SK-N-SH treated with all-trans-retinoic acid at 6 μM for 48 hours (cell line): ENCODE data around the gene SLC6A15.

ENCODE experiments used
- ATAC-seq: fragments of 200-7000 bp; cut with Tn5 transposase; 3 replicates; pipeline ENCODE4 v1.9.1; 2020; ENCODE audit warnings: mild to moderate bottlenecking, moderate library complexity
- ARNTL ChIP-seq: fragments of 450-650 bp; formaldehyde crosslinking; IDR thresholded peaks from 2 replicates; pipeline ENCODE4 v1.5.0; 2020; ENCODE audit warnings: low read depth, mild to moderate bottlenecking, moderate library complexity, borderline replicate concordance
- BACH2 ChIP-seq: fragments of 250-450 bp; sonication (Bioruptor Pico); IDR thresholded peaks from 2 replicates; pipeline ENCODE4 v1.9.0; 2021; ENCODE audit warnings: mild to moderate bottlenecking, borderline replicate concordance
- CSDC2 ChIP-seq: fragments of 250-450 bp; sonication (Bioruptor Pico); IDR thresholded peaks from 2 replicates; pipeline ENCODE4 v1.5.0; 2020; ENCODE audit warnings: mild to moderate bottlenecking, moderate library complexity
- CSRNP3 ChIP-seq: fragments of 250-450 bp; sonication (Bioruptor Pico); IDR thresholded peaks from 2 replicates; pipeline ENCODE4 v1.5.1; 2021; ENCODE audit warnings: mild to moderate bottlenecking, moderate library complexity
- ESRRG ChIP-seq: fragments of 250-450 bp; sonication (Bioruptor Pico); IDR thresholded peaks from 2 replicates; pipeline ENCODE4 v1.6.1; 2021; ENCODE audit warnings: mild to moderate bottlenecking
- GLIS3 ChIP-seq: fragments of 250-450 bp; sonication (Bioruptor Pico); IDR thresholded peaks from 2 replicates; pipeline ENCODE4 v1.5.0; 2020; ENCODE audit warnings: mild to moderate bottlenecking, moderate library complexity
- ISL1 ChIP-seq: fragments of 250-450 bp; sonication (Bioruptor Pico); IDR thresholded peaks from 2 replicates; pipeline ENCODE4 v2.1.2; 2022; ENCODE audit warnings: mild to moderate bottlenecking, moderate library complexity
- OSR1 ChIP-seq: fragments of 250-450 bp; sonication (Bioruptor Pico); IDR thresholded peaks from 2 replicates; pipeline ENCODE4 v1.8.0; 2022; ENCODE audit warnings: moderate library complexity, mild to moderate bottlenecking, inconsistent platforms
- PATZ1 ChIP-seq: fragments of 250-450 bp; sonication (Bioruptor Pico); IDR thresholded peaks from 2 replicates; pipeline ENCODE4 v1.8.0; 2020; ENCODE audit warnings: mild to moderate bottlenecking, moderate library complexity, borderline replicate concordance
- PPARA ChIP-seq: fragments of 250-450 bp; sonication (Bioruptor Pico); IDR thresholded peaks from 2 replicates; pipeline ENCODE4 v1.5.0; 2020; ENCODE audit warnings: mild to moderate bottlenecking, borderline replicate concordance
- RARB ChIP-seq: fragments of 250-450 bp; sonication (Bioruptor Pico); IDR thresholded peaks from 2 replicates; pipeline ENCODE4 v1.8.0; 2021; ENCODE audit warnings: mild to moderate bottlenecking, moderate library complexity
- SNAI2 ChIP-seq: fragments of 250-450 bp; sonication (Bioruptor Pico); IDR thresholded peaks from 2 replicates; pipeline ENCODE4 v1.5.0; 2020; ENCODE audit warnings: mild to moderate bottlenecking, moderate library complexity
- TCF4 ChIP-seq: fragments of 250-450 bp; sonication (Bioruptor Pico); IDR thresholded peaks from 2 replicates; pipeline ENCODE4 v1.8.0; 2021; ENCODE audit warnings: mild to moderate bottlenecking, moderate library complexity, borderline replicate concordance
- TOX ChIP-seq: fragments of 250-450 bp; sonication (Bioruptor Pico); IDR thresholded peaks from 2 replicates; pipeline ENCODE4 v1.8.0; 2021; ENCODE audit warnings: mild to moderate bottlenecking, moderate library complexity, borderline replicate concordance
- TSHZ2 ChIP-seq: fragments of 250-450 bp; sonication (Bioruptor Pico); IDR thresholded peaks from 2 replicates; pipeline ENCODE4 v1.5.0; 2020; ENCODE audit warnings: mild to moderate bottlenecking, moderate library complexity
- ZC3H10 ChIP-seq: fragments of 250-450 bp; sonication (Bioruptor Pico); IDR thresholded peaks from 2 replicates; pipeline ENCODE4 v1.5.1; 2021; ENCODE audit warnings: mild to moderate bottlenecking, moderate library complexity
- ZFP3 ChIP-seq: fragments of 250-450 bp; sonication (Bioruptor Pico); IDR thresholded peaks from 2 replicates; pipeline ENCODE4 v1.5.0; 2020; ENCODE audit warnings: mild to moderate bottlenecking, moderate library complexity
- ZFP30 ChIP-seq: fragments of 450-650 bp; formaldehyde crosslinking; IDR thresholded peaks from 2 replicates; pipeline ENCODE4 v1.5.0; 2022; ENCODE audit warnings: mild to moderate bottlenecking, moderate library complexity
- ZNF565 ChIP-seq: fragments of 450-650 bp; formaldehyde crosslinking; conservative IDR thresholded peaks from 2 replicates; pipeline ENCODE4 v1.5.0; 2020; ENCODE audit warnings: low read depth, mild to moderate bottlenecking, moderate library complexity
- ZNF70 ChIP-seq: fragments of 450-650 bp; formaldehyde crosslinking; IDR thresholded peaks from 2 replicates; pipeline ENCODE4 v1.5.0; 2020; ENCODE audit warnings: mild to moderate bottlenecking, moderate library complexity
- ZNF8 ChIP-seq: fragments of 450-650 bp; formaldehyde crosslinking; IDR thresholded peaks from 2 replicates; pipeline ENCODE4 v1.5.0; 2020; ENCODE audit warnings: mild to moderate bottlenecking, moderate library complexity
- TF ChIP-seq, protein P1 (sequence below): fragments of 250-450 bp; sonication (Bioruptor Pico); IDR thresholded peaks from 2 replicates; pipeline ENCODE4 v1.8.0; 2021; ENCODE audit warnings: low read depth, mild to moderate bottlenecking, moderate library complexity, borderline replicate concordance

SLC6A15 gene

DNA sequence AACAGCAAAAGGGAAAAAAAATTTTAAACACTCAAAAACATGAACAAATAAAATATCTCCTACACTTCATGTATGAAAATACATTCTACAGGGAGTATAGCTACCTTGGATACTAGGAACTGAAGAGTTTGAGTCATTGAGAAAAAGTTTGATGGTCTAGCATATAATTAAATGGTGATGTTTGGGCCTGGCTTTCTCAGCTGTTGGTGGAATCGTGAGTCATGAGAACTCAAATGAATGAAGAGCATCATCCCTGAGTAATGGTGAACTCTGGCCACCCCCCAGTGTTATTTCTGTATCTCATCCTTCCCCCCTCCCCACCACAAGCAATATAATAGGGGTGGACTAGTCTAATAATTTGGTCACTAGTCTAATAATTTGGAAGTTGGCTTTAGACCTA lies 6.7 kb upstream of the SLC6A15 start:
- TF ChIP-seq ISL1 (CRISPR knock-in tag) (no peak), CSDC2 (CRISPR knock-in tag) (no peak), ZC3H10 (CRISPR knock-in tag) (no peak), ZNF565 (no peak), OSR1 (CRISPR knock-in tag) (no peak), TSHZ2 (CRISPR knock-in tag) (no peak), ZFP3 (CRISPR knock-in tag) (no peak), CSRNP3 (CRISPR knock-in tag) (no peak), TOX (no peak), ESRRG (CRISPR knock-in tag) (no peak), BACH2 (CRISPR knock-in tag) (no peak), GLIS3 (no peak), PATZ1 (CRISPR knock-in tag) (no peak), ARNTL (CRISPR knock-in tag) (no peak), ZFP30 (CRISPR knock-in tag) (no peak), SNAI2 (CRISPR knock-in tag) (no peak), RARB (CRISPR knock-in tag) (no peak), ZNF70 (CRISPR knock-in tag) (no peak), TCF4 (CRISPR knock-in tag) (no peak)
- TF ChIP-seq, protein P1, sequence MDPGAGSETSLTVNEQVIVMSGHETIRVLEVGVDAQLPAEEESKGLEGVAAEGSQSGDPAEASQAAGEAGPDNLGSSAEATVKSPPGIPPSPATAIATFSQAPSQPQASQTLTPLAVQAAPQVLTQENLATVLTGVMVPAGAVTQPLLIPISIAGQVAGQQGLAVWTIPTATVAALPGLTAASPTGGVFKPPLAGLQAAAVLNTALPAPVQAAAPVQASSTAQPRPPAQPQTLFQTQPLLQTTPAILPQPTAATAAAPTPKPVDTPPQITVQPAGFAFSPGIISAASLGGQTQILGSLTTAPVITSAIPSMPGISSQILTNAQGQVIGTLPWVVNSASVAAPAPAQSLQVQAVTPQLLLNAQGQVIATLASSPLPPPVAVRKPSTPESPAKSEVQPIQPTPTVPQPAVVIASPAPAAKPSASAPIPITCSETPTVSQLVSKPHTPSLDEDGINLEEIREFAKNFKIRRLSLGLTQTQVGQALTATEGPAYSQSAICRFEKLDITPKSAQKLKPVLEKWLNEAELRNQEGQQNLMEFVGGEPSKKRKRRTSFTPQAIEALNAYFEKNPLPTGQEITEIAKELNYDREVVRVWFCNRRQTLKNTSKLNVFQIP = no peak
- ATAC-seq = no peak

DNA sequence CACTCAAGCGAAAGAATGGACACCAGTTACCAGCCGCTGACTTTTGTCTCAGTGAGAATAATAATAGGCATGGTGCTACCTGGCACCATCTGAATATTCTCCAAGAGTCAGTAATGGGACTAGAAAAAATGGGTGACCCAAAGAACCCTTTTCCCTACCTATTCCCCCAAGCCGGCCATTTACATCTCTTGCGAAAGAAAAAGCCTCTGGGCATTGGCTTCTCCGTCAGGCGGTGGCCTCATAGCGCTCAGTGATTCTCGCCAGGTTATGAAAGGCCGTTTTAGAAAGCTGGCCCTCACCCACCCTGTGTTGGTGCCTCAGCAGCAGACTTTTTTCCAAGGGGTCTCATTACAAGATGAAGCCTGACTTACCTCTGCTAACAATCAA lies 523 bp upstream of the SLC6A15 start:
- no peak for ATAC-seq
- TF ChIP-seq, protein P1 = no peak
- TF ChIP-seq CSDC2 (CRISPR knock-in tag) (no peak), TCF4 (CRISPR knock-in tag) (no peak), PATZ1 (CRISPR knock-in tag) (no peak), ZNF8 (CRISPR knock-in tag) (no peak), ZFP3 (CRISPR knock-in tag) (no peak), ARNTL (CRISPR knock-in tag) (no peak), ESRRG (CRISPR knock-in tag) (no peak), PPARA (CRISPR knock-in tag) (no peak), GLIS3 (no peak), CSRNP3 (CRISPR knock-in tag) (no peak), ISL1 (CRISPR knock-in tag) (no peak), ZFP30 (CRISPR knock-in tag) (no peak), BACH2 (CRISPR knock-in tag) (no peak), OSR1 (CRISPR knock-in tag) (no peak), TSHZ2 (CRISPR knock-in tag) (no peak), SNAI2 (CRISPR knock-in tag) (no peak)
